ENCODE results near the gene USB1. TPM values are rescaled to one million over a fixed set of nuclear protein-coding genes. Genes with fewer than 3 reads are reported as not detected.

The USB1 gene
- total and polyA plus RNA-seq, 2 experiments from 2014 or later = 79.6 to 118 TPM

- Histone ChIP-seq H3K4me3 (no peak overlapping the region), H3K79me2 (replicated peaks; ENCODE audit: insufficient read depth) (no peaks in the 10 kb centered on the region), H3K4me1 (ENCODE audit: insufficient read depth) (peaks cover 6% of the 10 kb centered on the region; the same call in 1 of the 2 replicates), H3K36me3 (ENCODE audit: insufficient read depth) (no peaks in the 10 kb centered on the region), H2AFZ (no peak overlapping the region), H3K9me2 (ENCODE audit: insufficient read depth) (no peaks in the 10 kb centered on the region), H3K27ac (ENCODE audit: low read depth) (no peak overlapping the region), H3K27me3 (ENCODE audit: insufficient read depth) (peaks cover 39% of the 10 kb centered on the region), H3F3A (replicated peaks; ENCODE audit: low read depth) (no peaks in the 10 kb centered on the region), H4K20me1 (replicated peaks; ENCODE audit: insufficient read depth) (no peaks in the 10 kb centered on the region), H3K4me2 (no peak overlapping the region)
- Mint-ChIP-seq H3K27me3 (ENCODE audit: insufficient read depth, low read depth, poor library complexity) (peaks cover 40% of the 10 kb centered on the region), H3K4me3 (no peak overlapping the region), H3K36me3 (ENCODE audit: low read depth) (no peaks in the 10 kb centered on the region), H3K27ac (no peak overlapping the region), H3K9me3 (no peaks in the 10 kb centered on the region), H3K4me1 (peaks cover 8% of the 10 kb centered on the region)
- TF ChIP-seq ZNF331 (CRISPR knock-in tag; IDR thresholded peaks at IDR 0.05; ENCODE audit: low read depth) (no peak), ZNF462 (CRISPR knock-in tag; IDR thresholded peaks at IDR 0.05) (no peak), EZH2 (IDR thresholded peaks at IDR 0.05; ENCODE audit: low read depth, unreplicated experiment) (no peak), EZH2phosphoT487 (IDR thresholded peaks at IDR 0.05; ENCODE audit: unreplicated experiment) (no peak), CREB1 (CRISPR knock-in tag; IDR thresholded peaks at IDR 0.05; ENCODE audit: low read depth) (no peak), REST (IDR thresholded peaks at IDR 0.05; ENCODE audit: unreplicated experiment) (no peak), NANOG (IDR thresholded peaks at IDR 0.05; ENCODE audit: borderline replicate concordance) (no peak), CTCF (conservative IDR thresholded peaks at IDR 0.05; ENCODE audit: low read depth in 2 of 2) (no peak), ZNF114 (CRISPR knock-in tag; IDR thresholded peaks at IDR 0.05) (no peak), POLR2AphosphoS5 (IDR thresholded peaks at IDR 0.05; ENCODE audit: low read depth) (no peak), JUNB (IDR thresholded peaks at IDR 0.05; ENCODE audit: unreplicated experiment) (no peak), ETS1 (IDR thresholded peaks at IDR 0.05) (no peak)
- no peak for ATAC-seq
- DNase-seq (ENCODE audit: low spot score) = no peak
Observed at GRCh38 chr16:57987441-57988177, 13.6 kb upstream of the USB1 start.

Measured in GM23338 (cell line).